ENCODE measurements around the gene PLEKHA4. TPM values are rescaled to one million over a fixed set of nuclear protein-coding genes. Genes with fewer than 3 reads are reported as not detected.

Gene PLEKHA4
- total and polyA plus RNA-seq, 9 of the 15 experiments (the other 6 are each of a cell fraction or from before 2014, with no cell fraction given), result 0.07 to 30.8 (median 11.4) TPM

DNA sequence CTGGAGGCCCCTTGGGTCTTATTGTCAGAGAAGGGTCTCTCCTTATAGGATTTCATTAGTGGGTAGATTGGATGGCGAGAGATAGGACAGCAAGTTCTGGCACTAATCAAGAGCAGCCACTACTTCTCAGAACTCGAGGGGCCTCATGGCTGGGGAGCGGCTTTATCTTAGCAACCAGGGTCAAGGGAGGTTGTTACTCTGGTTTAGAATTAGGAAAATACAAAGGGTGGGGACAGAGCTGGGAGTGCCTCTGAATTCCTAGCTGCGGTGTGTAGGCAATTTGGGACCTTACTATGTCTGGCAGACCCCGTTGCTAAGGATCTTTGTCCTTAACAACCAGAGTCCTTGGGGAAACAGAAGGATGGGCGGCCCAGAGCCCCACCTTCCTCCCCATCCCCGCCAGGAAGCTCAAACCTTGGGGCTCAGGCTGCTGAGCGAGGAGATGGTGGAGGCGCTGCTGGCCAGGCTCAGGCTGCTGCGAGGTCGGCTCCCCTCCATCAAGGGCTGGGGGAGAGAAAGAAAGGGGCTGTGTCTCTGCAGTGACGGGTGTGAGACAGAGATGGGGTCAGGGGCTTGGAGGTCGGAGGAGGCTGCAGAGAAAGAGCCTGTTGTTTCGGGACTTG, 1.2 kb downstream of the PLEKHA4 start (continued):
- TF ChIP-seq CHD4 (IDR thresholded peaks at IDR 0.05; ENCODE audit: insufficient read depth, insufficient replicate concordance, low read depth, low read length, poor library complexity, severe bottlenecking), result no peak
- TF ChIP-seq LEF1 (IDR thresholded peaks at IDR 0.05), result 0 out of 2 replicates have a peak, but pooled peaks have one; percentile 51
- TF ChIP-seq RBFOX2 (IDR thresholded peaks at IDR 0.05; ENCODE audit: low read depth, low read length), result 0 out of 2 replicates have a peak, but pooled peaks have one; percentile 17
- TF ChIP-seq TBP (optimal IDR thresholded peaks at IDR 0.05; ENCODE audit: low read depth, low read length), result peak; percentile 21
- peak; percentile 28; the same call in 1 of the 2 replicates for TF ChIP-seq CTBP1 (IDR thresholded peaks at IDR 0.05; ENCODE audit: borderline replicate concordance)
- TF ChIP-seq SP1 (CRISPR knock-in tag; IDR thresholded peaks at IDR 0.05), result 0 out of 2 replicates have a peak, but pooled peaks have one; percentile 38
- TF ChIP-seq SP2 (IDR thresholded peaks at IDR 0.05; ENCODE audit: extremely low read depth, low read depth, low read length, poor library complexity, severe bottlenecking), result no peak
- TF ChIP-seq, protein P1, sequence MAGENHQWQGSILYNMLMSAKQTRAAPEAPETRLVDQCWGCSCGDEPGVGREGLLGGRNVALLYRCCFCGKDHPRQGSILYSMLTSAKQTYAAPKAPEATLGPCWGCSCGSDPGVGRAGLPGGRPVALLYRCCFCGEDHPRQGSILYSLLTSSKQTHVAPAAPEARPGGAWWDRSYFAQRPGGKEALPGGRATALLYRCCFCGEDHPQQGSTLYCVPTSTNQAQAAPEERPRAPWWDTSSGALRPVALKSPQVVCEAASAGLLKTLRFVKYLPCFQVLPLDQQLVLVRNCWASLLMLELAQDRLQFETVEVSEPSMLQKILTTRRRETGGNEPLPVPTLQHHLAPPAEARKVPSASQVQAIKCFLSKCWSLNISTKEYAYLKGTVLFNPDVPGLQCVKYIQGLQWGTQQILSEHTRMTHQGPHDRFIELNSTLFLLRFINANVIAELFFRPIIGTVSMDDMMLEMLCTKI (IDR thresholded peaks at IDR 0.05; ENCODE audit: partially characterized antibody), result no peak
- TF ChIP-seq DPF2 (IDR thresholded peaks at IDR 0.05), result peak; percentile 57; the same call in 1 of the 2 replicates
- TF ChIP-seq, protein P2, sequence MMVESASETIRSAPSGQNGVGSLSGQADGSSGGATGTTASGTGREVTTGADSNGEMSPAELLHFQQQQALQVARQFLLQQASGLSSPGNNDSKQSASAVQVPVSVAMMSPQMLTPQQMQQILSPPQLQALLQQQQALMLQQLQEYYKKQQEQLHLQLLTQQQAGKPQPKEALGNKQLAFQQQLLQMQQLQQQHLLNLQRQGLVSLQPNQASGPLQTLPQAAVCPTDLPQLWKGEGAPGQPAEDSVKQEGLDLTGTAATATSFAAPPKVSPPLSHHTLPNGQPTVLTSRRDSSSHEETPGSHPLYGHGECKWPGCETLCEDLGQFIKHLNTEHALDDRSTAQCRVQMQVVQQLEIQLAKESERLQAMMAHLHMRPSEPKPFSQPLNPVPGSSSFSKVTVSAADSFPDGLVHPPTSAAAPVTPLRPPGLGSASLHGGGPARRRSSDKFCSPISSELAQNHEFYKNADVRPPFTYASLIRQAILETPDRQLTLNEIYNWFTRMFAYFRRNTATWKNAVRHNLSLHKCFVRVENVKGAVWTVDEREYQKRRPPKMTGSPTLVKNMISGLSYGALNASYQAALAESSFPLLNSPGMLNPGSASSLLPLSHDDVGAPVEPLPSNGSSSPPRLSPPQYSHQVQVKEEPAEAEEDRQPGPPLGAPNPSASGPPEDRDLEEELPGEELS (CRISPR knock-in tag; IDR thresholded peaks at IDR 0.05; ENCODE audit: borderline replicate concordance), result no peak
- TF ChIP-seq POLR2G (IDR thresholded peaks at IDR 0.05; ENCODE audit: low read depth, low read length), result no peak
- peak; percentile 81 for TF ChIP-seq CBFA2T3 (IDR thresholded peaks at IDR 0.05)
- TF ChIP-seq SMAD4 (CRISPR knock-in tag; conservative IDR thresholded peaks at IDR 0.05), result peak; percentile 41; the same call in 1 of the 2 replicates
- peak; percentile 52 for TF ChIP-seq HDAC2 (IDR thresholded peaks at IDR 0.05)
- no peak for TF ChIP-seq NFE2 (IDR thresholded peaks at IDR 0.05; ENCODE audit: low read depth)
- TF ChIP-seq NCOR1 (IDR thresholded peaks at IDR 0.05), result peak; percentile 74; the same call in 1 of the 2 replicates
- TF ChIP-seq ZNF408 (CRISPR knock-in tag; IDR thresholded peaks at IDR 0.05; ENCODE audit: low read depth), result no peak
- TF ChIP-seq NONO (IDR thresholded peaks at IDR 0.05; ENCODE audit: low read depth in 2 of 2, low read length in 1 of 2), result no peak
- no peak for TF ChIP-seq CREBBP (IDR thresholded peaks at IDR 0.05; ENCODE audit: low read depth, low read length)
- TF ChIP-seq RCOR1 (IDR thresholded peaks at IDR 0.05; ENCODE audit: borderline replicate concordance in 1 of 2, low read depth in 2 of 2, low read length in 2 of 2), result peak in 1 of 2 experiments; percentile 57; a peak in 2 of 4 replicates
- TF ChIP-seq, protein P3, sequence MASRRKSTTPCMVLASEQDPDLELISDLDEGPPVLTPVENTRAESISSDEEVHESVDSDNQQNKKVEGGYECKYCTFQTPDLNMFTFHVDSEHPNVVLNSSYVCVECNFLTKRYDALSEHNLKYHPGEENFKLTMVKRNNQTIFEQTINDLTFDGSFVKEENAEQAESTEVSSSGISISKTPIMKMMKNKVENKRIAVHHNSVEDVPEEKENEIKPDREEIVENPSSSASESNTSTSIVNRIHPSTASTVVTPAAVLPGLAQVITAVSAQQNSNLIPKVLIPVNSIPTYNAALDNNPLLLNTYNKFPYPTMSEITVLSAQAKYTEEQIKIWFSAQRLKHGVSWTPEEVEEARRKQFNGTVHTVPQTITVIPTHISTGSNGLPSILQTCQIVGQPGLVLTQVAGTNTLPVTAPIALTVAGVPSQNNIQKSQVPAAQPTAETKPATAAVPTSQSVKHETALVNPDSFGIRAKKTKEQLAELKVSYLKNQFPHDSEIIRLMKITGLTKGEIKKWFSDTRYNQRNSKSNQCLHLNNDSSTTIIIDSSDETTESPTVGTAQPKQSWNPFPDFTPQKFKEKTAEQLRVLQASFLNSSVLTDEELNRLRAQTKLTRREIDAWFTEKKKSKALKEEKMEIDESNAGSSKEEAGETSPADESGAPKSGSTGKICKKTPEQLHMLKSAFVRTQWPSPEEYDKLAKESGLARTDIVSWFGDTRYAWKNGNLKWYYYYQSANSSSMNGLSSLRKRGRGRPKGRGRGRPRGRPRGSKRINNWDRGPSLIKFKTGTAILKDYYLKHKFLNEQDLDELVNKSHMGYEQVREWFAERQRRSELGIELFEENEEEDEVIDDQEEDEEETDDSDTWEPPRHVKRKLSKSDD (conservative IDR thresholded peaks at IDR 0.05; ENCODE audit: low read length), result no peak
- TF ChIP-seq TCF7 (IDR thresholded peaks at IDR 0.05; ENCODE audit: borderline replicate concordance), result no peak
- peak; percentile 59; the same call in 1 of the 2 replicates for TF ChIP-seq SMARCA4 (IDR thresholded peaks at IDR 0.05)
